ENCODE results near the gene SHF.

Gene SHF

GRCh38 chr15:45169608-45170480 lies 17.9 kb downstream of the SHF start:
- DNase-seq (ENCODE audit: low read depth) = no peak

- no peak for DNase-seq (ENCODE audit: low read depth)
Observed at GRCh38 chr15:45168751-45169551, 18.8 kb downstream of the SHF start.

- no peak for DNase-seq (ENCODE audit: low read depth)
Observed at GRCh38 chr15:45168286-45168685, 19.5 kb downstream of the SHF start.

- DNase-seq (ENCODE audit: low read depth) = no peak
Observed at GRCh38 chr15:45167631-45168205, 20.0 kb downstream of the SHF start.

- DNase-seq (ENCODE audit: low read depth) = peak; percentile 77
Observed at GRCh38 chr15:45166834-45167630, 20.7 kb downstream of the SHF start.

- DNase-seq (ENCODE audit: low read depth) = no peak
Observed at GRCh38 chr15:45165536-45165935, 22.2 kb downstream of the SHF start.

GRCh38 chr15:45164914-45165313 lies 22.9 kb downstream of the SHF start:
- DNase-seq (ENCODE audit: low read depth) = no peak

- no peak for DNase-seq (ENCODE audit: low read depth)
Observed at GRCh38 chr15:45163508-45163856, 24.3 kb downstream of the SHF start.

- peak; percentile 59 for DNase-seq (ENCODE audit: low read depth)
Observed at GRCh38 chr15:45162771-45163507, 24.8 kb downstream of the SHF start.

- no peak for DNase-seq (ENCODE audit: low read depth)
Observed at GRCh38 chr15:45161666-45162065, 26.1 kb downstream of the SHF start.

- no peak for DNase-seq (ENCODE audit: low read depth)
Observed at GRCh38 chr15:45157974-45158373, 29.8 kb downstream of the SHF start.

GRCh38 chr15:45156744-45157455 lies 30.9 kb downstream of the SHF start:
- no peak for DNase-seq (ENCODE audit: low read depth)

- DNase-seq (ENCODE audit: low read depth) = no peak
Observed at GRCh38 chr15:45155739-45156138, 32.0 kb downstream of the SHF start.

- DNase-seq (ENCODE audit: low read depth) = no peak
Observed at GRCh38 chr15:45151998-45152828, 35.6 kb downstream of the SHF start.

- DNase-seq (ENCODE audit: low read depth) = no peak
Observed at GRCh38 chr15:45150997-45151396, 36.8 kb downstream of the SHF start.

- DNase-seq (ENCODE audit: low read depth) = no peak
Observed at GRCh38 chr15:45150481-45150880, 37.3 kb downstream of the SHF start.

- no peak for DNase-seq (ENCODE audit: low read depth)
Observed at GRCh38 chr15:45149060-45149459, 38.7 kb downstream of the SHF start.

- DNase-seq (ENCODE audit: low read depth) = no peak
Observed at GRCh38 chr15:45148076-45149059, 39.4 kb downstream of the SHF start.

GRCh38 chr15:45147606-45148005 lies 40.2 kb downstream of the SHF start:
- no peak for DNase-seq (ENCODE audit: low read depth)

Data from CMK (cell line).